HG02571 (cell line): ENCODE data around the gene PRKCA.

Experiments used
- ATAC-seq: cut with Tn5 transposase; IDR thresholded peaks from one replicate; pipeline ENCODE4 v1.9.1; 2021; ENCODE audit warnings: mild to moderate bottlenecking, moderate library complexity; ENCODE audit not compliant: unreplicated experiment

Gene PRKCA

DNA sequence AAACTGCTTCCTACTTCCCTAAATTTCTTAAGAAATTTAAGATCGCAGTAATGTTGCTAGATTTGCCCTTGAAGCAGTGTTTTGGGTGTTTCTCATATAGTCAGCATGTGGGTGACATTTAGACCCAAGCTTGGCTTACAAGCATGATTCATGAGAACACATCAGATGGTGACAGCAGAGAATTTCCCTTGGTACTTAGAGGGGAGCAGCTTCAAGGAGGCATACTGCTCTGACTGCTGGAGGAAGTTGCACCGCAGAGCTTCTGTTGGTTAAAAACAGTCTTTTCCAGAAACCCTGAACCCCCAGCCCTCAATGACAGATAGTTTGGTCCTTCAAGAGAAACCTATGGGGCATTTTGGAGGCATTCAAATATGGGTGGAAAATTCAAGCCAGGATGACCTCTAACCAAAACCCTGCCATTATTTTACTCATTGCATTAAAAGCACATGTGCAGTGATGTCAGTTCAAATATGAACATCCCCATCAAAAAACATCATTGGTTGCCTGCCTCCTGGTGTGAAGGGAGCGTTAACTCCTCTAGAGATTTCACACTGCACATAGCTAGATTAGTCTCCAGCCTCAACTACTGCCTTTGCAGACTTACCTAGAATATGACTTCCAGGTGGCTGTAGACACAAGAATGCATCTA is 331.0 kb downstream of the PRKCA start:
- no peak for ATAC-seq

DNA sequence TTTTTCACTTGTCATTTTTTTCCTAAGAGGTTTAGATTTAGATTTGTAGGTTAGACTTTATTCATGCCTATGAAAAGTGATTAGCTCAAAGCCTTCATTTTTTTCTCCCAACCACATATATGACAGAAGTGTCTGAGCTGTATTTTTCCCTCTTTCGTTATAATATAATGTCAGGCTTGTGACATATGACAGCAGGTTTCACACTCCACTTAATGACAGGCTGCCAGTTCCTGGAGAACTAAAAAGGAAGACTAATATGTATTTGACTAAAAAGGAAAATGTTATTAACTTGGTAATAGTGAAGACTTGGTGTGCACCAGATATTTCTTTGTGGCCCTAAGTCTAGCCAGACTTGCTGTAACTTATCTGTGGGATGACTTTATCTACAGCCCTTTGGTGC is 331.8 kb downstream of the PRKCA start:
- no peak for ATAC-seq

DNA sequence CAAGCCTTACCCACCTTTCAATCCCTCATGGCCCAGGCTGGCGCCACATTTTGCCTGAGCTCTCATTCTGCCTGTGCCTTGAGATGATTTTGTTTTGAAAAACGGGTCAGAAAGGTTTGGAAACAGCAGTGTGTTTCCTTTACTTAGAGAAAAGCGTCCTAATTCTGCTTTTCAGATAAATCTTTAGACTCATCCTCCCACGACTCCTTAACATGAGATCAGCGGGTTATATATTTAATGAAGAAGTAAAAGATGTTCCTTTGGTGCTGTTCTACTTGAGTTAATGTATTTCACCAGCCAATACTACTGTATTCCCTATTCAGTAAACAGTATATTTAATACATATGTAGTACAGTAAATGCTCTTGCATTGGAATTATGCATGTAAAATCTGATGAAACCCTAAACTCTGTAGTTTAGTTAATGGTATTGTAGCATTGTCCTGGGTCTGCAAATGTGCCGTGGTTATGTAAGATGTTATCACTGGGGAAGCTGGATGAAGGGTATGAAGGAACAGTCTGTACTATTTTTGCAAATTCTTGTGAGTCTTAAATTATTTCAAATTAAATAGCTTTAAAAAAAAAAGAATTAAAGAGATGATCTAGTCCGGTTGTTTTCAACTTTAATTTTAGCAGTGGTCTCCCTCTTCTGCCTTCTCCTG is 333.1 kb downstream of the PRKCA start:
- ATAC-seq, result no peak

DNA sequence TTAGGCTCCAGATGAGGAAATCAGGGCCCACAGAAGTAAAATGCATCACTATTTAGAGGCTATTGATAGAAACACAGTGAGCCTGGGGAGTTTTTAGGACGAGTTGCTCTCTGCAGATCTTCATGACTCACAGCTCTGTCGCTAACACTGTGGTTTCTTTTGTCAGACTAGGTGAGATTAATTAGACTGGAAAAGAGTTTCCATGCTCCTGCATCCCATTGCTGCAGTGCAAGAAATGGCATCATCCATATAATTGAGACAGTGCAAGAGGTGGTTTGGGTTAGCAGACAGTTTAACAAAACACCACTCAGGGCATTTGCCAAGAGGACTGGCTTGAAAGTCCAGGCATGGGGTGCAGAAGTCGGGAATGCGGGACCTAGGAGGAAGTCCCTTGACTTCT is 333.7 kb downstream of the PRKCA start:
- ATAC-seq, result no peak

DNA sequence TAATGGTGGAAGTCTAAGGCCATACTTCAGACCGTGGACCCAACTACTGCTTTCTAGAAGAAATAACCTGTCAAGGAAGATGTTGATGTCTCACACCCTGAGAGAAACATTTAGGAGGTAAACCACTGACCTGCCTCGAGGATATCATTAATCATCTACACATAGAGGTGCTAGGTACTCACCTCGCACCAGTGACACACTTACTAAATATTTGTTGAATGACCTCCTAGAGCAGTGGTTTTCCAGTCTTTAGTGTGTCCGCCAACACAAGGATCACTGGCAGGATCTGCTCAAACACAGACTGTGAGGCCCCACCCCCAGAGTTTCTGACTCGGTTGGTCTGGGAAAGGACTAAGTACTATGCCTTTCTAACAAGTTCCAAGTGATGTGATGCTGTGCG is 335.1 kb downstream of the PRKCA start:
- ATAC-seq, result no peak

DNA sequence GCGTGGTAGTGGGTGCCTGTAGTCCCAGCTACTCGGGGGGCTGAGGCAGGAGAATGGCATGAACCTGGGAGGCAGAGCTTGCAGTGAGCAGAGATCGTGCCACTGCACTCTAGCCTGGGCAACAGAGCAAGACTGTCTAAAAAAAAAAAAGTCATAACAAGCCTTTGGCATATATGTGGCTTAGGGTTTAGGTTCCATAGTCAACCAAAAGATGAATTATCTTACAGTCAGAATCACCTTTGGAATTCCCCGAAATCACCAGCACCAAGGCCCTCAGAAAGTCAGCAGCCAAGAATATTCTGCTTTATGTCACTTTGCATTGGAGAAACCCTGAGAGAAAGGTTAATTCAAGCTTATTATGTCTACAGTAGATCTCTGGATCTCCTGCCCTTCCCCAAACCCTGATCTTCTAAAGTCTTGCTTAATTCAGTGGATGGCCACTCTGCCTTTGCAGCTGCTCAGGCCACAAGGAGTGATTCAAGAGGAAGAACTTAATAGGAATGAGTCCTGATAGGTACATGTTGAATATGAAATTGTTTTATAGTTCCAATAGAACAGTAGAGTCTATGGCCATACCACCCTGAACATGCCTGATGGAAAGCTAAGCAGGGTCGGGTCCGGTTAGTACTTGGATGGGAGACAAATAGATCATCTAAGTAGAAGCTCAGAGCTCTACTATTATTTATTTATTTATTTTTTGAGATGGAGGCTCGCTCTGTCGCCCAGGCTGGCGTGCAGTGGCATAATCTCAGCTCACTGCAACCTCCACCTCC is 336.5 kb downstream of the PRKCA start:
- ATAC-seq, result no peak

DNA sequence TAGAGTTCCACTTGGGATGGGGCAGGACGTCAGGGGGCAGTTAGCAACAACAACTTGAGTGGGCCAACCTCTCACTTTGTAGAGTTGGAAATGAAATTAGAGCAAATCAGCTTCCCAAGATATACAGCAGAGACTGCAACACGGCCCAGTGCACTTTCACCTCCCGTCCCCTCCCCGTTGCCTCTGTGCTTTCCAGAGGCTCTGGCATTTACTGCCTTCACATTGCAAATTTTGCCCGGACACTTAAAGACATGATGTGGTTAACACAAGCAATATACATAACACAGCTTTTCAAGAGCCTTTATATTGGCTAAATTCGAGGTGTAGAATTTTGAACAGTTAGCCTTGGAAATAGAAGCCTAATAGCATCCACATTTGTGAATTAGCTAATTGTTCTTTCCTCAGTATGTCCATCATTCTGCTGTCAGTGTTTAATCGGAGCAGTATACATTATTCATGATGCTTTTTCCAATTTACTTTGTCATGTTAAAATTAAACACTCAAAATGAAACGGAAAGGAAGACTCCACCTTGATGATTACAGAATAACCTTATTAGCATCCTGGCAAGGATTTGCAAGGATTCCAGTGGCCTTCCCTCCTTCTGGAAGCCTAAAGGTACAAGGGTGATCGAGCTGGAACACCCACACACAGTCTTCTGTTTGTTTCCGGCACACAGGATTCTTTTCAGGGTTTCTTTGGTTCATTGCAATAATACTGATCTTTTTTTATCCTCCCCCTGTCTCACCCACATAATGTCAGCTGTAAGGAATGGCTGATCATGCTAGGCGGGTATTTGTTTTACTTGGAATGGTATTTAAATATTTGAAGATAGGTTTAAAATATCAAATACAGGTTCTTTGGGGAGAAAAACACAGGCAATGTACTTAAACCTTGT is 341.6 kb downstream of the PRKCA start:
- ATAC-seq, result no peak

DNA sequence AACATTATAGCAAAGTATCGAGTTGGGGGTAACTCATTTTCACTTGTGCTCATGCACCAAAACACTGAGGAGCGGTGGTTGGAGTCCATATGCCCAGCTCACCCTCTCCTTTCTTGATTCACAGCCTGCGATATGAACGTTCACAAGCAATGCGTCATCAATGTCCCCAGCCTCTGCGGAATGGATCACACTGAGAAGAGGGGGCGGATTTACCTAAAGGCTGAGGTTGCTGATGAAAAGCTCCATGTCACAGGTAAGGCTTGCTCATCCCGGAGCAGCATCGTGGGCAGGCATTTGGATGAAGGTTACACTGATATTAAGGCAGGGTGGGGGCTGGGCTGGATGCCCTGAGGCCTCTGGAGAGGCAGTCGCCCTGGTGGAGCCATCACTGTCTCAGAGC is 342.8 kb downstream of the PRKCA start:
- no peak for ATAC-seq

DNA sequence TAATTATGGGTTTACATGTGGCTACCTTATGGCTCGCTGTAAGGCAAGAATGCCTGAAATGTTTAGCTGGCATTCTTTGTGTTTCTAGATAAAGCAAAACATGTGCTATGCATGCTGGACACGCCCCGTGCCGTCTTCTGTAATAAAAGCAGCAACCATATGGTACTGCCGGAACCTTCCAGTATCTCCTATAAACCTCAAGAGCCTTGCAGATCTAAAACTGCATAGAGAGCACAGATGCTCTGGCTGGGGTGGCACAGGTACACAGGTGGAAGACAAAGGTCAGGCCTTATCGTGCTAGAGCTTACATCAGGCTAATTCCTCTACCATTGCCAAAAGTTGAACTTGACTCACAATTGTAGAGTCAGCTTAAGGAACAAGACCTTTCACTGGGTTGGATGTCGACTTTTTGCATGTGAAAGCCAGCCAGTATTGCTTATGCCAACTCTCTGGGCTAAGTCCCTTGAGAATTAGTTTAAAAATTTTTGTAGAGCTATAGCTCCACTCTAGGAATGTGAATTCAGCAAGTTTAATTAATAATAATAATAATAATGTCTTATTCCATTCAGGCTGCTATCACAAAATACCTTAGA is 345.1 kb downstream of the PRKCA start:
- no peak for ATAC-seq

DNA sequence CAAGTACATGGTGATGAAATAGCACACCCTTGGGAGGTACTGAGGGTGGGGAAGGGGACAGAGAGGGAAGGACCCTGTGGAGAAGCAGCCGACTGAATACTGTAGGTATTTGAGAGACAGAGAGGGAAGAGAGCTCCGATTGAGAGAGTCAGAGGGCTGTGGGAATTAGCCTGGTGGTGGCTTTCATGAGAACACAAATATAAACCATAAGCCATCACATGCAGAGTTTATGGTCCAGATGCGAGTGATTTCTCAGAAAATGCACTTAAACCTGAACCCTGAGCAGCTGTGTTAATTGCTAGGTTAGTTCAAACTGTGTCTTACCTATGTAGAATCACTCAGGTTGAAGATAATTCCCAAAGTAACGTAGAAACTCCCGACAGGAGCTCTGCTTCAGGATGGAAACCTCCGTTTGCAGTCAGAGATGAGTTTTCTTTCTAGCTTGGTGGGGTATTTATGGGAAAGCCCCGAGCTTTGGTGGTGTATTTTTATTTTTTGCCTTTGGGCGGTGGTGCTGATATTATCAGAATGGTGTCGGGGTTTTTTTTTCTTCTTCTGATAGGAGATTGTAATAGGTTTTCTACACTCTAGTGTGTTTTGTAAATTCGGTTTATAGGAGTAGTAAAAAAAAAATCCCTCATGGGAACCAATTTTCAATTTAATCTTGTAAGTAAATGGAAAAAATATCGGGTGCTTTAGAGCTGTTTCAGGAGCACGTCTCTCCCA is 347.6 kb downstream of the PRKCA start:
- ATAC-seq, result no peak

DNA sequence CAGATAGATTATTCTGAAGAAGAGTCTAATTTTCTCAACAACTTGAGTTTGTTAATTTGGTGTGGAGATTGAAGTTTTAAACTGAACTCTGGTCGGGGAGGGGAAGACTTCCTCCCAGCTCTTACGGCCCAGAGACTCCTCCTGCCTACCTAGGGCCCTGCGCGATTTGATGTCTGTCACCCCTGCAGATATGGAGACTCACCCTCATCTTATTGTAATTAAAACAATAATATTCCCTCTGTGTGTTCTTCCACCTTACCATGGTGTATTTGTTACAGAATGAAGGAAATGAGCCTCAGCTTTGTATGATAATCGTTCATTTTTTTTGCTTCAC is 348.1 kb downstream of the PRKCA start:
- no peak for ATAC-seq

DNA sequence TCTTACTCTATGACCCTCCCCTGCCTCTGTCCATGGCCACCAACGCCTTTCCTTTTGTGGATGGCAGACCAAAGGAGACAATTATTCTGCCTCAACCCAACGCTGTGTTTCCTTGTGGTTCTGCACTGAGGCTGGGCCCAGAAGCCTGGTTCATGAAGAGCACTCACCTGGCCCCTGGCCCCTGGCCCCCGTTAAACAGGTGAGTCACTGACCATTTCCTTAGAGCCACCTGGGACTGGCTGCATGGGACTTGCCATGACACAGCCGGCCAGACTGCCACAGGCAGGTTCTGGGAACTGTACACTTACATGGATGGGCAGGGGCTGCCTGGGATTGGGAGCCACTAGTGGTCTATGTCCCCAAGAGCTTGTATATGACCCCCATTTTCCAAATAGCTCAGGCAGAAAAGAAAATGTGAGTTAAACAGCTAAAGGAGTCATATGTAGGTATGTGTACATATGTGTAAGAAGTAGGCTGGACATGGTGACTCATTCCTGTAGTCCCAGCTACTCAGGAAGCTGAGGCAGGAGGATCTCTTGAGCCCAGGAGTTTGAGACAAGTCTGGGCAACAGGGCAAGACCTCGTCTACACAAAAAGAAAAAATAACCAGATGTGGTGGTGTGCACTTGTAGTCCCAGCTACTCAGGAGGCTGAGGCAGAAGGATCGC is 350.6 kb downstream of the PRKCA start:
- no peak for ATAC-seq

DNA sequence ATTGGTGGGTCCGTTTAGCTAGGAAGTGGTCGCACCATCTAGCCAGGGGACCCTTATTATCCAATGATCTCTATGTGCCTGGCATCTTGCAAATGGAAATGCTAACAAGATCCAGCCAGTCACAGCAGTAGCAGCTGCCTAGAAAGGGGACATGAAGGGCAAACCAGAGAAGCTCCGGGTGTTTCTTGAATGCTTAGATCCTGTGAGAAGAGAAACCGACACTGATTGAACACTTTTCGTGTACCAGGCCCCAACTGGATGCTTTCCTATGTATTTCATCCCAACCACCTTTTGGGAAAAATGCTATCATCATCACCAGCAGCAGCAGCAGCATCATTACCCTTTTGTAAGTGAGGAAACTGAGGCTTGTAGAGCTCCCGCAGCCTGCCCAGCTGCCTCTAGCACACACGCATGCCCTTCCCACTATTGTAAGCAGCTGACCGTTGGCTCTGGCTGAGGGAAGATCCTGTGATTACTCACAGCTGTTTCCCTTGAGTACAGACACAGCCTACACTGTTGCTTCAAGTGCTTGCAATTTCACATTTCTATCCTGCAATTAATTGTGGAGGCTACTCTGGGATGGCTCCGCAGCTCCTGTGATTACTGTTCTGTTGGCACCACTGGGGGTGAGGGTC is 351.8 kb downstream of the PRKCA start:
- ATAC-seq, result no peak

DNA sequence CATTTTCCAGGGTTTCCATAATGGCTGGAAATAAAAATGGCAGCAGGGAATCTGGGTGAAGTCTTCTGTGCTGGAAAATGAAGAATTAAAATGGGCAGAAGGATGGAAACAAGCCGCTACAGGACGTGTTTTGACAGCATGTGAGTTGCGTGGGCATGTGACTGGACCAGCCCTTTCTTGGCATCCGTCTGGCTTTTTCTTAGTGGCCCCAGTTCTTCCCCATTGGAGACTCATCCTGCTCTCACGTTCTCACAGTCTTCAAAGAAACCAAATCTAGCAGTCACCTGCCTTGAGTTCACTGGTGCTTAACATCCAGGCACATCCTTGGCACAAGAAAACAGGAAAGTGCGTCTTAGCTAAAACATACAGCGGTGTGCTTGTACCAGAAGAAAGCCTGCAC is 352.4 kb downstream of the PRKCA start:
- no peak for ATAC-seq

DNA sequence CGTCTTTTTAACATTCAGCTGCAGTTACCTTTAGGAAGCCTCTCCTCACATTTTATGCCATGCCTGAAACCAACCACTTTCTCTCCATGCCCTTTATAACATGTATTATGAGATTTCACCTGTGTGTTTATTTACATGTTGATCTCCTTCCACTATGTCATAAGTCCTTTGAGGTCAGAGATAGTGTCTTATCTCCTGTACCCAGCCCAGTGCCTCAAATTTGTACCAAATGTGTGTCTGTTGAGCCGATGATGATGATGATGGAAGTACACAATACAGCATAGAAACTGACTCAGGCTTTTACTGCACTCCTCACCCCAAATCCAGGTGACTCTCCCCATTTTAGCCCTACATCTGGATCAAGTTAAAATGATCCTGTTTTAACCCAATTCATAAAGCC is 353.0 kb downstream of the PRKCA start:
- no peak for ATAC-seq

DNA sequence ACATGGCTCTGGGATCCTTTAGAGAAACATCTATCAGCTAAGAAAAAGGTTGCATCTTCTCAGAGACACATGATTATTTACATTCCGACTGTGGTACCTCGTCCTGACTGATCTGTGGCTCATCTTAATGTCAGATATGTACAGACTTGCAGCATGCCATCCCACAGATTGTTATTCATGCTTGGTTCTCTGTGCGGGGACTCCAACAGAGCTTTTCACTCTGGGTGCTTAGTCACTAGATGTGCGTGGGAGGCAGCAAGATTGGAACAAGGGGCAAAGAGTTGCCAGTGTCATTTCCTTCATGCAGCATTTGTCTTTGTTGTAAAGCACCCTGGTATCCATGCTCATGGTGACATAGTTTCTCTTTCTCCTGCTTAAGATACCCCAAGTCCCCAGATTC is 353.4 kb downstream of the PRKCA start:
- ATAC-seq, result no peak

DNA sequence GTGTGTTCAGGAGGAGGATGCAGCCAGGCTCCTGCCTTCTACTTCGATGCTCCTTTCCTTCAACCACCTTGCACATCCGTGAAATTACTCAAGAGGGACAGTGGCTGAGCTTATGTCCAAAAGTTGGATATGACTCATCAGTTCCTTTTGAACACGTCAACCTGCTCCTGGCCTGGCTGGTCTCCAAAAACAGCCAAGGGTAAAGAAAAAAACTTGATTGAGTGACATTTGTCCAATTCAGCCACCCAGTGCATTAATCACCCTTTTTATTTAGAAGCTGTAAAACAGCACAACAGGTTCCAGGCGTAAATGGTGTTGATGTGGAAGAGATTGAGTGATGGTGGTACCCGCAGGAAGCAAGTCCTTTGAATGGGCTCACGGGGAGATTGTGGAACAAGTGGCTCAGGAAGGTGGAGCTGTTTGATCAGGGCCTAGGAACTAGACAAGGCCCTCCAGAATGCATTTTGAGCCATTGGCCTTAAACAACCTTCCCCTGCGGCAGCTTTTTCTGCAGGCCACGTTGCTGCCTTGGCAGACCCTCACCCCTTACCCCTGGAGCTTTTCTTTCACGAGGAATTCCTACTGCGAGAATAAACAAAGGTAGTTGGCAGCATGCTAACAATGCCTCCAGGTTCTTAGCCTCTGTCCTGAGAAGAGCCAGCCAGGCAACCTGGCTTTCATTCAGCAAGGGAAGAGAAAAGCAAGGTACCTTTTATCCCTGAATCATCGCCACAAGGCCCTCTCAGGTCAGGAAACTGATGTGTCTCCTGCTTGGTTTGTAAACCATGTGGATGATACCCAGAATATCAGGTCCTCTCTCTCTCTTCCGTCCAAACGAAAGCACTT is 359.2 kb downstream of the PRKCA start:
- ATAC-seq, result no peak

DNA sequence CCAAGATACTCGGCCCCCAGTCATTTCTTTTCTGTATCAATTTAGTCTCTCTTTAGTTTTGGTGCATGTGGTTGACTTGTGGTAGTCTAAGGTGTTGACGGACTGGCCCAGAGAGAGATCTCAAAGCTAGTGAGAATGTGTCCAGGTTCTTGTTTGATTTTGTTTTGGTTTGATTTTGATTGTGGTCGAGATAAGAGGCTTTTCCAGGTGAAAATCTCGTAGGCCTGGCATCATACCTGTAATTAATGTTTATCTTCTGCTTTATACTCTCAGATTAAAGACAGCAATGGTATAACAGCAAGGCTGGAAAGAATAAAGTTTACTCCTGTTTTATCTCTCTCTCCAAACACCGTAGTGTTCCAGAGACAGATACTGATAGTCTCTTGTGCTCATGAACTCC is 360.1 kb downstream of the PRKCA start:
- no peak for ATAC-seq
